ENCODE results near the gene USF2. TPM values are rescaled to one million over a fixed set of nuclear protein-coding genes. Genes with fewer than 3 reads are reported as not detected.

USF2 gene
- total RNA-seq, 1 donor from 2014 or later = 133 TPM

DNA sequence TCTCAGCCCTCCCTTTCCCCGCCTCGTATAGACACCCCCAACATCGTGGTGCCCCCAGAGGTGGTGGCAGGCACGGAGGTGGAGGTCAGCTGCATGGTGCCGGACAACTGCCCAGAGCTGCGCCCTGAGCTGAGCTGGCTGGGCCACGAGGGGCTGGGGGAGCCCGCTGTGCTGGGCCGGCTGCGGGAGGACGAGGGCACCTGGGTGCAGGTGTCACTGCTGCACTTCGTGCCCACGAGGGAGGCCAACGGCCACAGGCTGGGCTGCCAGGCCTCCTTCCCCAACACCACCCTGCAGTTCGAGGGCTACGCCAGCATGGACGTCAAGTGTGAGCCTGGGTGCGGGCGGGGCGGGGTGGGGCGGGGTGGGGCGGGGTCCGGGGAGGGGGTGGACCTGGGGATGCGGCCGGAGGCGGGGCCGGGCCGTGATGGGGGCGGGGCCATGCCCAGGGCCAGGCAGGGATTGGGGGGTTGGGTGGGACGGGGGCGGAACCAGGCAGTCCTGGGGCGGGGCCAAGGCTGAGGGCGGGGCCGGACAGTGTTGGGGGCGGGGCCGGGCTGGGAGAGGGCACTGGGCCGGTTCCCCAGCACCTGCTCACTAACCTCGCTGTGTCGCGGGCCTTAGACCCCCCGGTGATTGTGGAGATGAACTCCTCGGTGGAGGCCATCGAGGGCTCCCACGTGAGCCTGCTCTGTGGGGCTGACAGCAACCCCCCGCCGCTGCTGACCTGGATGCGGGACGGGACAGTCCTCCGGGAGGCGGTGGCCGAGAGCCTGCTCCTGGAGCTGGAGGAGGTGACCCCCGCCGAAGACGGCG, 31.0 kb downstream of the USF2 start:
- Mint-ChIP-seq H3K4me1 (ENCODE audit: unreplicated experiment) (peaks cover 5% of the 10 kb centered on the region), H3K27ac (no peak overlapping the region), H3K27me3 (no peaks in the 10 kb centered on the region), H3K36me3 (no peaks in the 10 kb centered on the region), H3K4me3 (no peak overlapping the region), H3K9me3 (no peaks in the 10 kb centered on the region)
- TF ChIP-seq, protein P1, sequence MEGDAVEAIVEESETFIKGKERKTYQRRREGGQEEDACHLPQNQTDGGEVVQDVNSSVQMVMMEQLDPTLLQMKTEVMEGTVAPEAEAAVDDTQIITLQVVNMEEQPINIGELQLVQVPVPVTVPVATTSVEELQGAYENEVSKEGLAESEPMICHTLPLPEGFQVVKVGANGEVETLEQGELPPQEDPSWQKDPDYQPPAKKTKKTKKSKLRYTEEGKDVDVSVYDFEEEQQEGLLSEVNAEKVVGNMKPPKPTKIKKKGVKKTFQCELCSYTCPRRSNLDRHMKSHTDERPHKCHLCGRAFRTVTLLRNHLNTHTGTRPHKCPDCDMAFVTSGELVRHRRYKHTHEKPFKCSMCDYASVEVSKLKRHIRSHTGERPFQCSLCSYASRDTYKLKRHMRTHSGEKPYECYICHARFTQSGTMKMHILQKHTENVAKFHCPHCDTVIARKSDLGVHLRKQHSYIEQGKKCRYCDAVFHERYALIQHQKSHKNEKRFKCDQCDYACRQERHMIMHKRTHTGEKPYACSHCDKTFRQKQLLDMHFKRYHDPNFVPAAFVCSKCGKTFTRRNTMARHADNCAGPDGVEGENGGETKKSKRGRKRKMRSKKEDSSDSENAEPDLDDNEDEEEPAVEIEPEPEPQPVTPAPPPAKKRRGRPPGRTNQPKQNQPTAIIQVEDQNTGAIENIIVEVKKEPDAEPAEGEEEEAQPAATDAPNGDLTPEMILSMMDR (conservative IDR thresholded peaks at IDR 0.05) = no peak
- DNase-seq (ENCODE audit: extremely low spot score, unreplicated experiment) = no peak

DNA sequence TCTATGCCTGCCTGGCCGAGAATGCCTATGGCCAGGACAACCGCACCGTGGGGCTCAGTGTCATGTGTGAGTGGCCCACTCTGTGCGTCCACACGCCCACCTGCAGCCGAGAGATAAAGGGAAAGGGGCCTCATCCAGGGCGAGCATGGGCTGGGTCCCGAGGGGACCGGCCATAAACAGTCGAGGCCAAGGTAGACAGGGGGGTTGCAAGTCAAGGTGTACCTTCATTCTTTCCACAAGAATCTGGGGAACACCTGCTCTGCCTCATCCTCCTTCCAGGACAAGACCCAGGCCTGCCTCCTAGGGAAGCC, 31.5 kb downstream of the USF2 start:
- Mint-ChIP-seq H3K36me3 (no peaks in the 10 kb centered on the region), H3K9me3 (no peaks in the 10 kb centered on the region), H3K27me3 (no peaks in the 10 kb centered on the region), H3K27ac (no peak overlapping the region), H3K4me1 (ENCODE audit: unreplicated experiment) (peaks cover 5% of the 10 kb centered on the region), H3K4me3 (no peak overlapping the region)
- DNase-seq (ENCODE audit: extremely low spot score, unreplicated experiment) = no peak
- TF ChIP-seq, protein P1 (conservative IDR thresholded peaks at IDR 0.05) = no peak

DNA sequence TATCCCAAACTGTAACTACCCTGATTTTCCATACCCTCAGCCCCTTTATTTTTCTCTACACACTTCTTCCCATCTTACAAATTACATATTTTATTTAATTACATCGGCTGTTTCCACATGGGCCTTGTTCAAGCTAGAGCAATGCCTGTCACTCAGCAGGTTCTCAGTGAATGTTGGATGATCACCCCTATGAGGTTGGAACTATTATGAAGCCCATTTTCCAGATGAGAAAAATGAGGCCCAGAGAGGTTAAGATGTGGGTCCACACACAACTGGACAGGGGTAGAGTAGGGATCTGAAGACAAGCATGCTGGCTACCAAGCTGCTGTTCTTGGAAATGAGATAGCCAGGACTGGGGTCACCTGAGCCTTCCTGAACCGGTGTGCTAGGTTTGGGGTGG, 33.2 kb downstream of the USF2 start:
- H3K4me1 Mint-ChIP-seq (ENCODE audit: unreplicated experiment) = peaks cover 5% of the 10 kb centered on the region
- H3K36me3 Mint-ChIP-seq = no peaks in the 10 kb centered on the region
- no peak for DNase-seq (ENCODE audit: extremely low spot score, unreplicated experiment)
- H3K4me3 Mint-ChIP-seq = no peak overlapping the region
- no peak overlapping the region for H3K27ac Mint-ChIP-seq
- no peaks in the 10 kb centered on the region for H3K9me3 Mint-ChIP-seq
- no peaks in the 10 kb centered on the region for H3K27me3 Mint-ChIP-seq
- TF ChIP-seq, protein P1 (conservative IDR thresholded peaks at IDR 0.05) = no peak

DNA sequence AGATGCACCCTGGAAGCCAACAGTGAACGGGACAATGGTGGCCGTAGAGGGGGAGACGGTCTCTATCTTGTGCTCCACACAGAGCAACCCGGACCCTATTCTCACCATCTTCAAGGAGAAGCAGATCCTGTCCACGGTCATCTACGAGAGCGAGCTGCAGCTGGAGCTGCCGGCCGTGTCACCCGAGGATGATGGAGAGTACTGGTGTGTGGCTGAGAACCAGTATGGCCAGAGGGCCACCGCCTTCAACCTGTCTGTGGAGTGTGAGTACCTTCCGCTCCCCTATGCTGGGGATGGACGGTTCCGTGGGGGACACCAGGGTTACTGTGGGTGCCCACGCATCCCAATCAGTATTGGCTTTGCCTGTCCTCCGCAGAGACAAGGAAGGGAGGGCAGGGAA, 33.7 kb downstream of the USF2 start:
- Mint-ChIP-seq H3K9me3 (no peaks in the 10 kb centered on the region), H3K27ac (no peak overlapping the region), H3K27me3 (no peaks in the 10 kb centered on the region), H3K4me1 (ENCODE audit: unreplicated experiment) (peaks cover 5% of the 10 kb centered on the region), H3K36me3 (no peaks in the 10 kb centered on the region), H3K4me3 (no peak overlapping the region)
- TF ChIP-seq, protein P1 (conservative IDR thresholded peaks at IDR 0.05) = no peak
- DNase-seq (ENCODE audit: extremely low spot score, unreplicated experiment) = no peak

DNA sequence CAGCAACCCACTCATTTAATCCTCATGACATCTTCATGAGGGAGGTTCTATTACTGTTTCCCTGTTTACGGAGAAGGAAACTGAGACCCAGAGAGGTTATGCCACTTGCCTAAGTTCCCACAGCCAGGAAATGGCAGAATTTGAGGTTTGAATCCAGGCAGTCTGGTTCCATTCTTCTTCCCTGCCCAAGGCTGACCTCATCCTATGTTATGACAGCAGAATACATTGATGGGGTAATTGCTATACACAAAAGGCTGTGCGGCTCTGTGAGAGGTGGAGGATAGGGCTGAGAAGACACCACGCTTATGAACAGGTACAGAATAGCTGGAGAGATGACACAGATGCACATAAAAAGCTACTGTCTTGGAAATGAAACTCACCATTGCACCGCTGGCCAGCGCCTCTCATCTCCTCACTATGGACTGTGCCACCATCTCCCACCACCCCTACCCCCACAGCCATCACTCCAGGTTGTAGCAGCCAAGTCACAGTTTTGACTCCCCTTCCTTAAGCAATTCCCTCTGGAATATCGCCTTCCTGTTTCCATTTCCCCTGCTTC, 34.7 kb downstream of the USF2 start:
- H3K27me3 Mint-ChIP-seq = no peaks in the 10 kb centered on the region
- no peaks in the 10 kb centered on the region for H3K9me3 Mint-ChIP-seq
- no peak for DNase-seq (ENCODE audit: extremely low spot score, unreplicated experiment)
- TF ChIP-seq, protein P1 (conservative IDR thresholded peaks at IDR 0.05) = no peak
- H3K4me3 Mint-ChIP-seq = no peak overlapping the region
- no peak overlapping the region for H3K27ac Mint-ChIP-seq
- H3K36me3 Mint-ChIP-seq = no peaks in the 10 kb centered on the region
- H3K4me1 Mint-ChIP-seq (ENCODE audit: unreplicated experiment) = peaks cover 13% of the 10 kb centered on the region

Measured in type B pancreatic cell (in vitro differentiated cells).